Mesothelial cell of epicardium (in vitro differentiated cells): Measurements from ENCODE around the gene MEIOSIN. TPM values are rescaled to one million over a fixed set of nuclear protein-coding genes. Genes with fewer than 3 reads are reported as not detected.

Source experiments
- DNase-seq, 2 experiments: peaks; one replicate each; pipeline ENCODE4 v3.0.0; 2021; ENCODE audit warnings: low spot score in 2 of 2; ENCODE audit not compliant: unreplicated experiment in 2 of 2
- H3K27ac Mint-ChIP-seq: 2 replicates; pipeline ENCODE4 v1.8.0; 2021; ENCODE audit warnings: mixed read lengths
- H3K27me3 Mint-ChIP-seq: 2 replicates; pipeline ENCODE4 v1.8.0; 2021; ENCODE audit warnings: low read depth, mixed read lengths
- H3K36me3 Mint-ChIP-seq: 2 replicates; pipeline ENCODE4 v1.8.0; 2021; ENCODE audit warnings: mixed read lengths
- H3K4me1 Mint-ChIP-seq: 2 replicates; pipeline ENCODE4 v1.8.0; 2021; ENCODE audit warnings: mixed read lengths
- H3K4me3 Mint-ChIP-seq: 2 replicates; pipeline ENCODE4 v1.8.0; 2021; ENCODE audit warnings: mild to moderate bottlenecking, moderate library complexity, mixed read lengths
- H3K9me3 Mint-ChIP-seq: 2 replicates; pipeline ENCODE4 v1.8.0; 2021; ENCODE audit warnings: mixed read lengths
- total RNA-seq: library from RNA; stranded (reverse); gene quantifications from 3 replicates; pipeline ENCODE4 v1.2.1, GENCODE V29; 2021
- TF ChIP-seq, protein P1 (sequence below): fragments of 200-600 bp; sonication (generic); IDR thresholded peaks from one replicate; pipeline ENCODE4 v1.5.0; 2021; ENCODE audit warnings: antibody characterized with exemption; ENCODE audit not compliant: unreplicated experiment

The MEIOSIN gene
- total RNA-seq, 1 donor from 2014 or later: not detected

DNA sequence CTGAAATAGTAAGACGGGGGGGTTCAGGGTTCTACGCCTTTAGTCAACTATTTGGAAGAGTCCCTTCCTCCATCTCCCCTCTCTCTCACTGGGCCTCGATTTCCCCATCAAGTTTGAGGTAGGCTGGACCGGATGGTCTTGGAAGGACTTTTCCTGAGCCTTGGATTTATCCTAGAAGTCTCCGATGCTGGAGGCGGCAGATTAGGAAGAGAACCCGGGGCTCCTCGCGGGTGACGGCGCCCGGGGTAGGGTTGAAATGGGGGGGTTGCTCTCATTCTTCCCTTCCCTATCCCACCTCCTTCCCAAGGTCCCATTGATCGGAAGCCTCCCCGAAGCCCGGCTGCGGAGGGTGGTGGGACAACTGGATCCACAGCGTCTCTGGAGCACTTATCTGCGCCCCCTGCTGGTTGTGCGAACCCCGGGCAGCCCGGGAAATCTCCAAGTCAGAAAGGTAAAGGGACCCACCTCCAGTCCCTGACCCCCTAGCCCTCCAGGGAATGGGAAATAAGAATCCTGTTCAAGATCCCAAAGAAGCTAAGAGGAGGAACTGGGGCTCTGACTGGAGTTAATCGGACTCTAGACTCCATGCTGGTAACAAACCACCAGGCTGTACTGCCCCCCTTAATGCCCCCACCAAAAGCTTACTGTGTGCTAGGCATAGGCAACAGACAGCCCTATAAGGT lies 40.0 kb upstream of the MEIOSIN start:
- no peaks in the 10 kb centered on the region for H3K9me3 Mint-ChIP-seq
- DNase-seq: peak; percentile 67 to 90
- TF ChIP-seq, protein P1, sequence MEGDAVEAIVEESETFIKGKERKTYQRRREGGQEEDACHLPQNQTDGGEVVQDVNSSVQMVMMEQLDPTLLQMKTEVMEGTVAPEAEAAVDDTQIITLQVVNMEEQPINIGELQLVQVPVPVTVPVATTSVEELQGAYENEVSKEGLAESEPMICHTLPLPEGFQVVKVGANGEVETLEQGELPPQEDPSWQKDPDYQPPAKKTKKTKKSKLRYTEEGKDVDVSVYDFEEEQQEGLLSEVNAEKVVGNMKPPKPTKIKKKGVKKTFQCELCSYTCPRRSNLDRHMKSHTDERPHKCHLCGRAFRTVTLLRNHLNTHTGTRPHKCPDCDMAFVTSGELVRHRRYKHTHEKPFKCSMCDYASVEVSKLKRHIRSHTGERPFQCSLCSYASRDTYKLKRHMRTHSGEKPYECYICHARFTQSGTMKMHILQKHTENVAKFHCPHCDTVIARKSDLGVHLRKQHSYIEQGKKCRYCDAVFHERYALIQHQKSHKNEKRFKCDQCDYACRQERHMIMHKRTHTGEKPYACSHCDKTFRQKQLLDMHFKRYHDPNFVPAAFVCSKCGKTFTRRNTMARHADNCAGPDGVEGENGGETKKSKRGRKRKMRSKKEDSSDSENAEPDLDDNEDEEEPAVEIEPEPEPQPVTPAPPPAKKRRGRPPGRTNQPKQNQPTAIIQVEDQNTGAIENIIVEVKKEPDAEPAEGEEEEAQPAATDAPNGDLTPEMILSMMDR: peak; percentile 84
- peak overlapping the region; percentile 99 for H3K27ac Mint-ChIP-seq
- H3K4me3 Mint-ChIP-seq: peak overlapping the region; percentile 92
- H3K36me3 Mint-ChIP-seq: peaks cover 14% of the 10 kb centered on the region
- H3K4me1 Mint-ChIP-seq: peaks cover 11% of the 10 kb centered on the region
- H3K27me3 Mint-ChIP-seq: no peaks in the 10 kb centered on the region

DNA sequence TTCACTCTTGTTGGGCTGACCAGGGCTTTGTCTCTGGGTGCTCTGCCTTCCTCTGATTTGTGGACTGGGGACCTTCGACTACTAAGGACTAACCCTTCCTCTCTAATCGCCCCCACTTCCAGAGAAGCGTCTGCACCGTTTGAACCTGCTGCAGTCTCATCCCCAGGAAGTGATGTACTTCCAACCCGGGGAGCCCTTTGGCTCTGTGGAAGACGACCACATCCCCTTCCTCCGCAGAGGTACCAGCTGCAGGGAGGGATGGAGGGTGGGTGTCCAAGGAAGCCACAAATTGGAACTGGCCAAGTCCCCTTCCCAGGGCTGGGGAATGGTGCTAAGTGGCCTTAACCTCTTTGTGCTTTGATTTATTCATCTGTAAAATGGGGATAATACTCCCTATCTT lies 31.6 kb upstream of the MEIOSIN start:
- no peaks in the 10 kb centered on the region for H3K27me3 Mint-ChIP-seq
- DNase-seq: no peak
- no peak overlapping the region for H3K4me3 Mint-ChIP-seq
- TF ChIP-seq, protein P1: no peak
- no peaks in the 10 kb centered on the region for H3K4me1 Mint-ChIP-seq
- no peaks in the 10 kb centered on the region for H3K9me3 Mint-ChIP-seq
- no peak overlapping the region for H3K27ac Mint-ChIP-seq
- H3K36me3 Mint-ChIP-seq: peaks cover 16% of the 10 kb centered on the region

DNA sequence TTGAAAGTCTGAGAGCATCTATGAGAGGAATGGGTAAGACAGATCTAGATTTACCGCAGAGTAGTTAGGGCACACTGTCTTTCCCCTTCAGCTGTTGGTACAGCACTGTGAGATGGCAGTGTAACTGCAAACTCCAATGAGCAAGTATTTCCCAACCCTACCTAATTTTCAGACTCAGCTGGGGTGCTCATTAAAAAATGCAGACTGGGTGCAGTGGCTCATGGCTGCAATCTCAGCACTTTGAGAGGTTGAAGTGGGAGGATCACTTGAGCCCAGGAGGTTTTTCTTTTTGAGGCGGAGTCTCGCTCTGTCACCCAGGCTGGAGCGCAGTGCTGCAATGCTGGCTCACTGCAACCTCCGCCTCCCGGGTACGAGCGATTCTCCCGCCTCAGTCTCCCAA lies 28.1 kb upstream of the MEIOSIN start:
- DNase-seq: no peak
- Mint-ChIP-seq H3K36me3 (peaks cover 19% of the 10 kb centered on the region), H3K27ac (no peak overlapping the region), H3K4me3 (no peak overlapping the region), H3K27me3 (no peaks in the 10 kb centered on the region), H3K4me1 (no peaks in the 10 kb centered on the region), H3K9me3 (no peaks in the 10 kb centered on the region)
- TF ChIP-seq, protein P1: no peak

DNA sequence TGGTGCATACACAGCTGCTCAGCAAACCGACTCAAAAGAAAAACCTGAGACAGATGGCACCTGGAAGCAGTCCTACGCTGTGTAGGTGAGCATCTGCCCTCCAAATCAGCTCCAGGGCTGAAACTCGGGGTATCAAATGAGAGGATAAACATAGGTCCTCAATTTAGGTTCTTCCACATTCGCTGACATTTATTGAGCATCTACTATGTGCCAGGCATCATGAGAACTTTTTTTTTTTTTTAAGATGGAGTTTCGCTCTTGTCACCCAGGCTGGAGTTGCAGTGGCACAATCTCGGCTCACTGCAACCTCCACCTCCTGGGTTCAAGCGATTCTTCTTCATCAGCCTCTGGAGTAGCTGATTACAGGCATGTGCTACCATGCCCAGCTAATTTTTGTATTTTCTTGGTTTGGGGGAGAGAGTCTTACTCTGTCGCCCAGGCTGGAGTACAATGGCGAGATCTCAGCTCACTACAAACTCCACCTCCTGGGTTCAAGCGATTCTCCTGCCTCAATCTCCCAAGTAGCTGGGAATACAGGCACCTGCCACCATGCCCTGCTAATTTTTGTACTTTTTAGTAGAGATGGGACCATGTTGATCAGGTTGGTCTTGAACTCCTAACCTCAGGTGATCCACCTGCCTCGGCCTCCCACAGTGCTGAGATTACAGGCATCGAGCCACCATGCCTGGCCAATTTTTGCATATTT lies 27.4 kb upstream of the MEIOSIN start:
- Mint-ChIP-seq H3K27me3 (no peaks in the 10 kb centered on the region), H3K9me3 (no peaks in the 10 kb centered on the region), H3K4me3 (no peak overlapping the region), H3K4me1 (no peaks in the 10 kb centered on the region), H3K36me3 (peaks cover 22% of the 10 kb centered on the region), H3K27ac (no peak overlapping the region)
- DNase-seq: no peak
- TF ChIP-seq, protein P1: no peak

DNA sequence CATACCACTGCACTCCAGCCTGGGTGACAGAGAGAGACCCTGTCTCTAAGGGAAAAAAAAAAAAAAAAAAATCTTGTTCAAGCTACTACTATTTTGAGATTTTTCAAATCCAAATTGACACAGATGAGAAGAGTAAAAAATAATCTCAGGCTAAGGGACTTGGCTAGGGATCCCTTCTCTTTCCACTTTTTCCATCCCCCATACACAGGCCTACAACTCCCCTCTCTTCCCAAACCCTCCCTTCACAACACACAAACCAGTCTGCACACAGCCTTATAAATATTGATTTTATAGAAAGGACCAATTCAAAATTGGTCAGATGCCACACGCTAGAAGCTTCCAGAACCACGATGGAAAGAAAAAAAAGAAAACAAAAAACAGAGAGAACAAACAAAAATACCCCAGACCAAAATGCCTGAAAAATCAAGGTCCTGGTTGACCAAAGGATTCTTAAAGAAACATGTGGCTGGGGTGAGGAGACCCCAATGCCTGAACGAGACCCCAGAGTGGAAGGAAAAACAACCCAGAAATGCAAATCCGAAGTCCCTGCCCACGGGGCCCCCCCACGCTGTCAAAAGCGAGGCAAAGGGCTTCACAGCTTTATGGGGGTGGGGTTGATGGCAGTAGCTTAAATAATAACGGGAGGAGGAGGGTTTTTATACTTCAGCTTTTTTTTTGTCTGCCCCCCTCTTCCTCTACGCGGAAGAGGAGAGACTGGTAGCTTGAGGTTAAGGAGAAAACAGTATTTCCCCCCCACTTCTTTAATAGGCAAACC lies 22.7 kb upstream of the MEIOSIN start:
- Mint-ChIP-seq H3K27ac (peak overlapping the region; percentile 18), H3K4me3 (no peak overlapping the region), H3K4me1 (no peaks in the 10 kb centered on the region), H3K36me3 (peaks cover 14% of the 10 kb centered on the region), H3K27me3 (no peaks in the 10 kb centered on the region), H3K9me3 (no peaks in the 10 kb centered on the region)
- TF ChIP-seq, protein P1: no peak
- no peak for DNase-seq
